Measurements from ENCODE around the gene PTPN12. TPM values are rescaled to one million over a fixed set of nuclear protein-coding genes. Genes with fewer than 3 reads are reported as not detected.

PTPN12 gene
- polyA plus RNA-seq, 1 donor from 2014 or later = 49.5 TPM

- Histone ChIP-seq H3K4me2 (ENCODE audit: low read length) (no peak overlapping the region), H3K79me2 (replicated peaks; ENCODE audit: insufficient read depth, low read length) (no peaks in the 10 kb centered on the region), H2AFZ (ENCODE audit: low read depth, low read length) (no peak overlapping the region), H4K20me1 (ENCODE audit: insufficient read depth) (no peaks in the 10 kb centered on the region), H3K27ac (ENCODE audit: low read length) (no peak overlapping the region), H3K9me2 (ENCODE audit: insufficient read depth, low read length) (no peaks in the 10 kb centered on the region), H3K27me3 (ENCODE audit: insufficient read depth, low read depth, low read length) (no peaks in the 10 kb centered on the region), H3K4me3 (ENCODE audit: low read length) (no peak overlapping the region), H3K9ac (ENCODE audit: low read length) (no peak overlapping the region), H3K9me3 (ENCODE audit: low read length) (no peaks in the 10 kb centered on the region), H3K36me3 (ENCODE audit: insufficient read depth, low read length) (peaks cover 14% of the 10 kb centered on the region), H3F3A (ENCODE audit: insufficient read depth, low read length, poor library complexity, severe bottlenecking) (no peaks in the 10 kb centered on the region)
- TF ChIP-seq TAF1 (IDR thresholded peaks at IDR 0.05; ENCODE audit: low read depth) (no peak), MXI1 (conservative IDR thresholded peaks at IDR 0.05; ENCODE audit: poor library complexity, severe bottlenecking) (no peak), EP300 (conservative IDR thresholded peaks at IDR 0.05; ENCODE audit: poor library complexity, severe bottlenecking) (no peak), RAD21 (conservative IDR thresholded peaks at IDR 0.05) (no peak), SMC3 (conservative IDR thresholded peaks at IDR 0.05; ENCODE audit: poor library complexity) (no peak), POLR2AphosphoS5 (IDR thresholded peaks at IDR 0.05) (no peak), EZH2 (IDR thresholded peaks at IDR 0.05; ENCODE audit: borderline replicate concordance, insufficient read depth, low read length, poor library complexity, severe bottlenecking) (no peak), CTCF (IDR thresholded peaks at IDR 0.05; ENCODE audit: poor library complexity, severe bottlenecking) (no peak)
- TF ChIP-seq, protein P1, sequence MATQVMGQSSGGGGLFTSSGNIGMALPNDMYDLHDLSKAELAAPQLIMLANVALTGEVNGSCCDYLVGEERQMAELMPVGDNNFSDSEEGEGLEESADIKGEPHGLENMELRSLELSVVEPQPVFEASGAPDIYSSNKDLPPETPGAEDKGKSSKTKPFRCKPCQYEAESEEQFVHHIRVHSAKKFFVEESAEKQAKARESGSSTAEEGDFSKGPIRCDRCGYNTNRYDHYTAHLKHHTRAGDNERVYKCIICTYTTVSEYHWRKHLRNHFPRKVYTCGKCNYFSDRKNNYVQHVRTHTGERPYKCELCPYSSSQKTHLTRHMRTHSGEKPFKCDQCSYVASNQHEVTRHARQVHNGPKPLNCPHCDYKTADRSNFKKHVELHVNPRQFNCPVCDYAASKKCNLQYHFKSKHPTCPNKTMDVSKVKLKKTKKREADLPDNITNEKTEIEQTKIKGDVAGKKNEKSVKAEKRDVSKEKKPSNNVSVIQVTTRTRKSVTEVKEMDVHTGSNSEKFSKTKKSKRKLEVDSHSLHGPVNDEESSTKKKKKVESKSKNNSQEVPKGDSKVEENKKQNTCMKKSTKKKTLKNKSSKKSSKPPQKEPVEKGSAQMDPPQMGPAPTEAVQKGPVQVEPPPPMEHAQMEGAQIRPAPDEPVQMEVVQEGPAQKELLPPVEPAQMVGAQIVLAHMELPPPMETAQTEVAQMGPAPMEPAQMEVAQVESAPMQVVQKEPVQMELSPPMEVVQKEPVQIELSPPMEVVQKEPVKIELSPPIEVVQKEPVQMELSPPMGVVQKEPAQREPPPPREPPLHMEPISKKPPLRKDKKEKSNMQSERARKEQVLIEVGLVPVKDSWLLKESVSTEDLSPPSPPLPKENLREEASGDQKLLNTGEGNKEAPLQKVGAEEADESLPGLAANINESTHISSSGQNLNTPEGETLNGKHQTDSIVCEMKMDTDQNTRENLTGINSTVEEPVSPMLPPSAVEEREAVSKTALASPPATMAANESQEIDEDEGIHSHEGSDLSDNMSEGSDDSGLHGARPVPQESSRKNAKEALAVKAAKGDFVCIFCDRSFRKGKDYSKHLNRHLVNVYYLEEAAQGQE (IDR thresholded peaks at IDR 0.05; ENCODE audit: borderline replicate concordance) = no peak
Observed at GRCh38 chr7:77600952-77601351, 63.9 kb downstream of the PTPN12 start.

DNA sequence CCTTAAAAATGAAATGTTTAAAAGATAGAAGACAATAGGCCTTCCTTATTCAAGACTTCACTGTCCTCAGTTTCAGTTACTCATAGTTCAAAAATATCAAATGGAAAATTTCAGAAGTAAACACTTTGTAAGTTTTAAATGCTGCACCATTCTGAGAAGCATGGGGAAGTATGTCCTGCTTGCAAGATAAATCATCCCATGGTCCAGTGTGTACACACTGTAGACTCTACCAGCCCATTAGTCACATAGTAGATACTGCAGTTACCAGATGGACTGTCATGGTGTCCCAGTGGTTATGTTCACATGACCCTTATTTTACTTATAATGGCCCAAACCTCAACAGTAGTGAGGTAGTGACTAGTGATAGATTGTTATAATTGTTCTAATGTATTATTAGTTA is 69.5 kb downstream of the PTPN12 start:
- H3K79me2 ChIP-seq (replicated peaks; ENCODE audit: insufficient read depth, low read length) = peaks cover 4% of the 10 kb centered on the region
- no peaks in the 10 kb centered on the region for H3F3A ChIP-seq (ENCODE audit: insufficient read depth, low read length, poor library complexity, severe bottlenecking)
- H3K4me3 ChIP-seq (ENCODE audit: low read length) = no peak overlapping the region
- no peaks in the 10 kb centered on the region for H3K9me3 ChIP-seq (ENCODE audit: low read length)
- no peak overlapping the region for H3K4me2 ChIP-seq (ENCODE audit: low read length)
- no peak overlapping the region for H2AFZ ChIP-seq (ENCODE audit: low read depth, low read length)
- no peaks in the 10 kb centered on the region for H3K27me3 ChIP-seq (ENCODE audit: insufficient read depth, low read depth, low read length)
- H4K20me1 ChIP-seq (ENCODE audit: insufficient read depth) = no peaks in the 10 kb centered on the region
- no peak overlapping the region for H3K9ac ChIP-seq (ENCODE audit: low read length)
- H3K9me2 ChIP-seq (ENCODE audit: insufficient read depth, low read length) = no peaks in the 10 kb centered on the region
- peaks cover 13% of the 10 kb centered on the region for H3K36me3 ChIP-seq (ENCODE audit: insufficient read depth, low read length)
- no peak overlapping the region for H3K27ac ChIP-seq (ENCODE audit: low read length)
- TF ChIP-seq POLR2AphosphoS5 (IDR thresholded peaks at IDR 0.05) = no peak
- TF ChIP-seq CTCF (IDR thresholded peaks at IDR 0.05; ENCODE audit: poor library complexity, severe bottlenecking) = no peak
- TF ChIP-seq SMC3 (conservative IDR thresholded peaks at IDR 0.05; ENCODE audit: poor library complexity) = no peak
- no peak for TF ChIP-seq TAF1 (IDR thresholded peaks at IDR 0.05; ENCODE audit: low read depth)
- TF ChIP-seq EP300 (conservative IDR thresholded peaks at IDR 0.05; ENCODE audit: poor library complexity, severe bottlenecking) = no peak
- TF ChIP-seq MXI1 (conservative IDR thresholded peaks at IDR 0.05; ENCODE audit: poor library complexity, severe bottlenecking) = no peak
- TF ChIP-seq EZH2 (IDR thresholded peaks at IDR 0.05; ENCODE audit: borderline replicate concordance, insufficient read depth, low read length, poor library complexity, severe bottlenecking) = no peak

Data from neural cell (in vitro differentiated cells).